Measurements from ENCODE around the gene TCF12. TPM values are rescaled to one million over a fixed set of nuclear protein-coding genes. Genes with fewer than 3 reads are reported as not detected.

The TCF12 gene
- polyA plus RNA-seq, 3 donors, result 15.8 to 52.5 (median 27.6) TPM

GRCh38 chr15:56939257-56939656, 20.8 kb downstream of the TCF12 start:
- Histone ChIP-seq H3K4me3 (replicated peaks in 1 of 3; ENCODE audit: low read depth in 2 of 3, low read length in 3 of 3) (no peak overlapping the region), H2AFZ (ENCODE audit: insufficient read depth, low read depth, low read length, poor library complexity, severe bottlenecking) (no peak overlapping the region), H3K79me2 (ENCODE audit: insufficient read depth, low read length) (peaks cover 94% of the 10 kb centered on the region), H3K36me3 (replicated peaks in 1 of 2; ENCODE audit: control insufficient read depth in 1 of 2, insufficient read depth in 2 of 2, low read length in 2 of 2) (peaks cover 0 to 13% of the 10 kb centered on the region in 2 donors), H3K27ac (ENCODE audit: low read depth in 1 of 2, low read length in 2 of 2) (peak overlapping the region in 1 of 2 donors; percentile 38), H4K20me1 (ENCODE audit: insufficient read depth, low read length) (peaks cover 88% of the 10 kb centered on the region), H3K9ac (ENCODE audit: insufficient read depth, low read length, poor library complexity, severe bottlenecking) (peak overlapping the region; percentile 7), H3K4me1 (ENCODE audit: control insufficient read depth in 1 of 2, insufficient read depth in 2 of 2, low read length in 2 of 2) (peaks cover 6 to 30% of the 10 kb centered on the region in 2 donors), H3K9me3 (replicated peaks in 1 of 2; ENCODE audit: control insufficient read depth in 1 of 2, insufficient read depth in 1 of 2, low read length in 2 of 2) (peaks cover 0 to 5% of the 10 kb centered on the region in 2 donors), H3K27me3 (ENCODE audit: control insufficient read depth in 2 of 2, insufficient read depth in 2 of 2, low read length in 2 of 2) (no peaks in the 10 kb centered on the region), H3K4me2 (replicated peaks; ENCODE audit: extremely low read depth, low read length, poor library complexity, severe bottlenecking) (no peak overlapping the region)
- Mint-ChIP-seq H3K36me3 (peaks cover 16 to 23% of the 10 kb centered on the region in 2 donors), H3K4me3 (no peak overlapping the region), H3K27ac (no peak overlapping the region), H3K9me3 (peaks cover 1 to 15% (median 6%) of the 10 kb centered on the region in 7 donors), H3K4me1 (peaks cover 28% of the 10 kb centered on the region), H3K27me3 (ENCODE audit: low read depth in 3 of 3) (no peaks in the 10 kb centered on the region)
- DNase-seq, result no peak
- intact Hi-C loops (cut with micrococcal nuclease), result no loop called here
- no peak for TF ChIP-seq CTCF (IDR thresholded peaks at IDR 0.05)

GRCh38 chr15:56940388-56940787, 21.9 kb downstream of the TCF12 start:
- Mint-ChIP-seq H3K4me1 (peaks cover 28% of the 10 kb centered on the region), H3K27me3 (ENCODE audit: low read depth in 3 of 3) (no peaks in the 10 kb centered on the region), H3K36me3 (peaks cover 7 to 13% of the 10 kb centered on the region in 2 donors), H3K9me3 (peaks cover 0 to 8% (median 6%) of the 10 kb centered on the region in 7 donors), H3K27ac (peak overlapping the region in 3 of 7 donors; percentile 29 to 66 (median 50)), H3K4me3 (no peak overlapping the region)
- DNase-seq, result no peak
- intact Hi-C loops (cut with micrococcal nuclease), result no loop called here
- no peak overlapping the region for H2AFZ ChIP-seq (ENCODE audit: insufficient read depth, low read depth, low read length, poor library complexity, severe bottlenecking)
- H3K36me3 ChIP-seq (replicated peaks in 1 of 2; ENCODE audit: control insufficient read depth in 1 of 2, insufficient read depth in 2 of 2, low read length in 2 of 2), result peaks cover 0 to 5% of the 10 kb centered on the region in 2 donors
- H3K4me1 ChIP-seq (ENCODE audit: control insufficient read depth in 1 of 2, insufficient read depth in 2 of 2, low read length in 2 of 2), result peaks cover 6 to 30% of the 10 kb centered on the region in 2 donors
- TF ChIP-seq CTCF (IDR thresholded peaks at IDR 0.05), result no peak
- H3K4me3 ChIP-seq (replicated peaks in 1 of 3; ENCODE audit: low read depth in 2 of 3, low read length in 3 of 3), result no peak overlapping the region
- H3K79me2 ChIP-seq (ENCODE audit: insufficient read depth, low read length), result peaks cover 94% of the 10 kb centered on the region
- H3K9me3 ChIP-seq (replicated peaks in 1 of 2; ENCODE audit: control insufficient read depth in 1 of 2, insufficient read depth in 1 of 2, low read length in 2 of 2), result no peaks in the 10 kb centered on the region
- H3K9ac ChIP-seq (ENCODE audit: insufficient read depth, low read length, poor library complexity, severe bottlenecking), result no peak overlapping the region
- no peak overlapping the region for H3K4me2 ChIP-seq (replicated peaks; ENCODE audit: extremely low read depth, low read length, poor library complexity, severe bottlenecking)
- peak overlapping the region in 1 of 2 donors; percentile 38 for H3K27ac ChIP-seq (ENCODE audit: low read depth in 1 of 2, low read length in 2 of 2)
- peaks cover 84% of the 10 kb centered on the region for H4K20me1 ChIP-seq (ENCODE audit: insufficient read depth, low read length)
- no peaks in the 10 kb centered on the region for H3K27me3 ChIP-seq (ENCODE audit: control insufficient read depth in 2 of 2, insufficient read depth in 2 of 2, low read length in 2 of 2)

All from CD14-positive monocyte (primary cell).